IMR-90 (cell line): Measurements from ENCODE around the gene PTPRF. TPM values are rescaled to one million over a fixed set of nuclear protein-coding genes. Genes with fewer than 3 reads are reported as not detected.

Experiments used
- ATAC-seq: fragments of 200-7000 bp; cut with Tn5 transposase; 2 replicates; pipeline ENCODE4 v1.9.1; 2020; ENCODE audit warnings: low read depth, mild to moderate bottlenecking, moderate library complexity
- BruUV-seq: library from RNA; stranded (reverse); fragments of 400-500 nt; replicated peaks from 2 replicates; lab custom pipeline; 2021; lab: Mats Ljungman, UMichigan
- CTCF ChIA-PET: fragments of 300-600 bp; formaldehyde crosslinking; extraction: SDS; loops from one replicate; lab custom pipeline; 2021; ENCODE audit warnings: antibody characterized with exemption; lab: Yijun Ruan, JAX
- POLR2A ChIA-PET: fragments of 300-600 bp; sonication (Branson Sonifier 250); formaldehyde crosslinking; loops from one replicate; lab custom pipeline; 2022; ENCODE audit warnings: antibody characterized with exemption; ENCODE audit not compliant: unreplicated experiment; lab: Charles Lee
- DNase-seq: peaks from one replicate; pipeline ENCODE4 v3.0.0; 2013
- H2AFZ ChIP-seq: replicated peaks from 2 replicates; pipeline ENCODE3; 2013; ENCODE audit warnings: low read length, mild to moderate bottlenecking; ENCODE audit not compliant: poor library complexity
- H2AK5ac ChIP-seq: 2 replicates; pipeline ENCODE4 v1.6.1; 2013; ENCODE audit warnings: low read depth, low read length, inconsistent platforms
- H2AK9ac ChIP-seq: replicated peaks from 2 replicates; pipeline ENCODE3; 2013; ENCODE audit warnings: mild to moderate bottlenecking, low read depth, low read length, moderate library complexity; ENCODE audit not compliant: poor library complexity
- H2BK120ac ChIP-seq: 2 replicates; pipeline ENCODE4 v1.6.1; 2013; ENCODE audit warnings: low read depth, low read length, inconsistent platforms
- H2BK15ac ChIP-seq: 3 replicates; pipeline ENCODE4 v1.6.1; 2013; ENCODE audit warnings: low read depth, low read length, inconsistent platforms
- H2BK20ac ChIP-seq: 2 replicates; pipeline ENCODE4 v1.6.1; 2013; ENCODE audit warnings: low read depth, mild to moderate bottlenecking, inconsistent platforms, low read length, moderate library complexity
- H2BK5ac ChIP-seq: 2 replicates; pipeline ENCODE4 v1.6.1; 2013; ENCODE audit warnings: mild to moderate bottlenecking, low read depth, low read length, inconsistent platforms; ENCODE audit not compliant: poor library complexity, severe bottlenecking
- H3K14ac ChIP-seq: replicated peaks from 2 replicates; pipeline ENCODE4 v1.6.1; 2013; ENCODE audit warnings: low read depth, low read length, inconsistent platforms
- H3K18ac ChIP-seq: 2 replicates; pipeline ENCODE4 v1.6.1; 2013; ENCODE audit warnings: low read depth, low read length, control low read depth
- H3K23ac ChIP-seq: 2 replicates; pipeline ENCODE4 v1.6.1; 2013; ENCODE audit warnings: low read depth, low read length, inconsistent platforms
- H3K27ac ChIP-seq: 2 replicates; pipeline ENCODE4 v1.5.1; 2013; ENCODE audit warnings: mild to moderate bottlenecking, control low read depth, low read length; ENCODE audit not compliant: insufficient read depth
- H3K27me3 ChIP-seq: 2 replicates; pipeline ENCODE4 v1.6.1; 2013; ENCODE audit warnings: low read length; ENCODE audit not compliant: control insufficient read depth, insufficient read depth
- H3K36me3 ChIP-seq: 2 replicates; pipeline ENCODE4 v1.6.1; 2013; ENCODE audit warnings: low read length, mixed read lengths; ENCODE audit not compliant: control insufficient read depth, insufficient read depth
- H3K4ac ChIP-seq: 2 replicates; pipeline ENCODE4 v1.6.1; 2013; ENCODE audit warnings: low read depth, low read length, inconsistent platforms
- H3K4me1 ChIP-seq: 2 replicates; pipeline ENCODE4 v1.6.1; 2013; ENCODE audit warnings: low read length, mixed read lengths; ENCODE audit not compliant: control insufficient read depth, insufficient read depth
- H3K4me2 ChIP-seq: 2 replicates; pipeline ENCODE4 v1.6.1; 2013; ENCODE audit warnings: low read depth, mild to moderate bottlenecking, control low read depth, low read length, moderate library complexity
- H3K4me3 ChIP-seq: 2 replicates; pipeline ENCODE4 v1.5.1; 2013; ENCODE audit warnings: low read depth, mild to moderate bottlenecking, control low read depth, low read length, moderate library complexity; ENCODE audit not compliant: insufficient read depth
- H3K56ac ChIP-seq: 2 replicates; pipeline ENCODE4 v1.6.1; 2013; ENCODE audit warnings: low read length, inconsistent platforms; ENCODE audit not compliant: insufficient read depth; ENCODE audit errors: extremely low read depth
- H3K79me1 ChIP-seq, 2 experiments: 2 replicates each; pipeline ENCODE4 v1.6.1; 2013; ENCODE audit warnings: low read length in 2 of 2, inconsistent platforms in 1 of 2, low read depth in 1 of 2
- H3K9ac ChIP-seq: 2 replicates; pipeline ENCODE4 v1.6.1; 2013; ENCODE audit warnings: low read depth, low read length, control low read depth
- H3K9me1 ChIP-seq: 2 replicates; pipeline ENCODE4 v1.6.1; 2013; ENCODE audit warnings: low read length, inconsistent platforms; ENCODE audit not compliant: insufficient read depth
- H3K9me3 ChIP-seq: 2 replicates; pipeline ENCODE4 v1.6.1; 2013; ENCODE audit warnings: low read length; ENCODE audit not compliant: control insufficient read depth, insufficient read depth
- H4K20me1 ChIP-seq: 2 replicates; pipeline ENCODE4 v1.6.1; 2013; ENCODE audit warnings: low read length, inconsistent platforms; ENCODE audit not compliant: insufficient read depth
- H4K5ac ChIP-seq: 2 replicates; pipeline ENCODE4 v1.6.1; 2013; ENCODE audit warnings: mild to moderate bottlenecking, low read depth, low read length, control low read depth
- H4K8ac ChIP-seq, 2 experiments: 2 replicates each; pipeline ENCODE4 v1.6.1; 2013; ENCODE audit warnings: low read depth in 2 of 2, low read length in 2 of 2, control low read depth in 1 of 2, inconsistent platforms in 1 of 2
- H4K91ac ChIP-seq: 2 replicates; pipeline ENCODE4 v1.6.1; 2013; ENCODE audit warnings: low read depth, low read length, inconsistent platforms; ENCODE audit not compliant: insufficient read depth
- CEBPB ChIP-seq: IDR thresholded peaks from 2 replicates; pipeline ENCODE4 v1.6.1; 2012; ENCODE audit warnings: low read depth, low read length, improper control_type of control experiment
- CHD1 ChIP-seq: IDR thresholded peaks from 2 replicates; pipeline ENCODE4 v1.6.1; 2012; ENCODE audit warnings: low read depth, low read length, improper control_type of control experiment
- CTCF ChIP-seq: conservative IDR thresholded peaks from 2 replicates; pipeline ENCODE4 v1.5.1; 2012; ENCODE audit warnings: mild to moderate bottlenecking, low read depth, low read length, improper control_type of control experiment
- ELK1 ChIP-seq: fragments of 150-350 bp; IDR thresholded peaks from 2 replicates; pipeline ENCODE4 v1.6.1; 2016; ENCODE audit warnings: low read depth, mild to moderate bottlenecking, low read length, moderate library complexity, borderline replicate concordance
- FOS ChIP-seq: fragments of 150-350 bp; IDR thresholded peaks from 2 replicates; pipeline ENCODE4 v1.6.1; 2016; ENCODE audit warnings: low read depth, low read length
- MAFK ChIP-seq: IDR thresholded peaks from 2 replicates; pipeline ENCODE4 v1.6.1; 2012; ENCODE audit warnings: low read depth, low read length, improper control_type of control experiment
- NFE2L2 ChIP-seq: fragments of 150-350 bp; IDR thresholded peaks from 2 replicates; pipeline ENCODE4 v1.6.1; 2016; ENCODE audit warnings: low read depth, mild to moderate bottlenecking, low read length
- POLR2A ChIP-seq: IDR thresholded peaks from 2 replicates; pipeline ENCODE4 v1.6.1; 2012; ENCODE audit warnings: mild to moderate bottlenecking, low read depth, low read length
- RAD21 ChIP-seq: IDR thresholded peaks from 2 replicates; pipeline ENCODE4 v1.6.1; 2012; ENCODE audit warnings: low read length, improper control_type of control experiment
- RCOR1 ChIP-seq: IDR thresholded peaks from 2 replicates; pipeline ENCODE4 v1.6.1; 2012; ENCODE audit warnings: mild to moderate bottlenecking, low read length, improper control_type of control experiment; ENCODE audit not compliant: insufficient replicate concordance
- RFX5 ChIP-seq: IDR thresholded peaks from 2 replicates; pipeline ENCODE4 v1.8.0; 2012; ENCODE audit warnings: low read depth, mild to moderate bottlenecking, low read length, moderate library complexity
- SMC3 ChIP-seq: fragments of 150-350 bp; IDR thresholded peaks from 2 replicates; pipeline ENCODE4 v1.6.1; 2016; ENCODE audit warnings: low read depth, mild to moderate bottlenecking, antibody characterized with exemption, low read length, moderate library complexity
- USF2 ChIP-seq: fragments of 150-350 bp; IDR thresholded peaks from 2 replicates; pipeline ENCODE4 v1.6.1; 2017; ENCODE audit warnings: mild to moderate bottlenecking, antibody characterized with exemption, low read length, low read depth
- WGBS, 2 experiments: methylation state at CpG; one replicate each; pipeline versions ENCODE4 v1.1.5 to v1.1.7; 2013; ENCODE audit warnings: missing lambda C conversion rate in 2 of 2; ENCODE audit not compliant: insufficient read length in 1 of 2; ENCODE audit errors: extremely low coverage in 2 of 2; 5-methylcytosine and 5-hydroxymethylcytosine counted together
- dilution Hi-C: fragments of 300-500 bp; cut with HindIII; formaldehyde crosslinking; loops from one replicate; pipeline ENCODE4 v1.14.3; 2018; ENCODE audit warnings: low sequenced_read_pairs; ENCODE audit not compliant: unreplicated experiment
- in situ Hi-C: fragments of 300-500 bp; cut with MboI; formaldehyde crosslinking; loops from 3 replicates; pipeline ENCODE4 v1.14.3; 2019; ENCODE audit warnings: low sequenced_read_pairs, inconsistent platforms, mixed read lengths
- intact Hi-C: fragments of 100-400 bp; cut with micrococcal nuclease; formaldehyde crosslinking; loops from 2 replicates; pipeline ENCODE4 v1.10.0; 2022
- polyA plus RNA-seq, 3 experiments: library from polyadenylated mRNA; depleted of rRNA; stranded (reverse); fragments of >200 nt; gene quantifications; 2 replicates each; pipeline ENCODE4 v1.2.3, GENCODE V29; 2012; ENCODE audit warnings: low replicate concordance in 1 of 3
- total RNA-seq: library from RNA; depleted of rRNA; stranded (reverse); fragments of >200 nt; gene quantifications from 2 replicates; pipeline ENCODE4 v1.2.3, GENCODE V29; 2012

PTPRF gene
- total and polyA plus RNA-seq, 2 of the 4 experiments (the other 2 are of a cell fraction) = 25.8 to 92.3 TPM

- Histone ChIP-seq H3K23ac (no peak overlapping the region), H2AK9ac (no peak overlapping the region), H3K56ac (no peak overlapping the region), H3K18ac (no peak overlapping the region), H3K27ac (no peak overlapping the region), H3K9me1 (peaks cover 4% of the 10 kb centered on the region; the same call in 1 of the 2 replicates), H4K8ac (no peak overlapping the region), H4K5ac (no peak overlapping the region), H2AK5ac (no peak overlapping the region), H3K4me2 (no peak overlapping the region), H3K9me3 (no peaks in the 10 kb centered on the region), H2BK5ac (no peak overlapping the region), H3K4ac (no peak overlapping the region), H3K9ac (no peak overlapping the region), H3K79me1 (no peaks in the 10 kb centered on the region; a peak in 1 of 4 replicates), H3K4me1 (no peaks in the 10 kb centered on the region), H3K4me3 (no peak overlapping the region), H2BK15ac (no peak overlapping the region), H2BK120ac (no peak overlapping the region), H3K36me3 (peaks cover 68% of the 10 kb centered on the region), H3K14ac (no peak overlapping the region), H3K27me3 (no peaks in the 10 kb centered on the region), H4K91ac (no peak overlapping the region), H2AFZ (no peak overlapping the region), H4K20me1 (no peaks in the 10 kb centered on the region; the same call in none of the 2 replicates), H2BK20ac (no peak overlapping the region)
- CTCF ChIA-PET = no interaction called here
- 89% methylated on average over 7 of the region's 7 CpGs; no CpG with 5 or more reads in 1 of the 2 experiments for WGBS, 2 experiments
- in situ Hi-C loops = no loop called here
- POLR2A ChIA-PET = no interaction called here
- DNase-seq (no peak), ATAC-seq (no peak)
- dilution Hi-C loops = no loop called here
- intact Hi-C loops = no loop called here
- no TSS peak for BruUV-seq
- TF ChIP-seq USF2 = no peak
- no peak for TF ChIP-seq SMC3
- TF ChIP-seq RAD21 = no peak
- no peak for TF ChIP-seq RFX5
- TF ChIP-seq CTCF = no peak
- TF ChIP-seq MAFK = no peak
- no peak for TF ChIP-seq CEBPB
- no peak for TF ChIP-seq ELK1
- no peak for TF ChIP-seq POLR2A
- no peak for TF ChIP-seq CHD1
- TF ChIP-seq RCOR1 = no peak
- no peak for TF ChIP-seq FOS
- TF ChIP-seq NFE2L2 = no peak
Observed at GRCh38 chr1:43616383-43616782, 85.7 kb downstream of the PTPRF start.
